ENCODE measurements around the gene ADRA2B. TPM values are rescaled to one million over a fixed set of nuclear protein-coding genes. Genes with fewer than 3 reads are reported as not detected.

Gene ADRA2B
- total RNA-seq, 1 experiment from 2014 or later, result 2.7 TPM

DNA sequence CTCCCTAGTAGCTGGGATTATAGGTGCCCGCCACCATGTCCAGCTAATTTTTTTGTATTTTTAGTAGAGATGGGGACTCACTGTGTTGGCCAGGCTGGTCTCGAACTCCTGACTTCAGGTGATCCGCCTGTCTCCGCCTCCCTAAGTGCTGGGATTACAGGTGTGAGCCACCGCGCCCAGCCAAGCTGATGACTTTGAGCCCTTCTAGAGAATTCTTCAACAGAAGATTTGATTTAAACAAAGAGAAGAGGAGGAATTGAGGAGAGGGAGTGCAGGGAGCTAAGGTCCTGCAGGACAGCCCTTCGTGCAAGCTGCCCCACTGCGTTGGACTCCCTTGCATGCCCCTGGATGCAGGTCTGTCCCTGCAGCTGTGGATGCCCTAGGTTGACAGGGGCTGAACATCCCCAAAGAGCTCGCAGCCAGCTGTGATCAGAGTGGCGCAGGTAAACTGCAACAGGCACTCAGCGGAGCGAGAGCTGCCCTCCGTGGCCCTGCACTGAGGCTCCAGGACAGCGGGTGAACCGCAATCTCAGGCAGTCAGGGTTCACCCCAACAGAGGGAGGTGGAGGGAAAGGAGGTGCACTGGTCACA is 13.7 kb downstream of the ADRA2B start:
- Histone ChIP-seq H3K4me1 (ENCODE audit: insufficient read depth, low read length) (no peaks in the 10 kb centered on the region; the same call in 1 of the 2 replicates), H4K91ac (ENCODE audit: insufficient read length, low read depth, low read length) (no peak overlapping the region)
- peak; percentile 26 for DNase-seq

More for the DNA sequence above, 13.7 kb downstream of the ADRA2B start:
- TF ChIP-seq, protein P1, sequence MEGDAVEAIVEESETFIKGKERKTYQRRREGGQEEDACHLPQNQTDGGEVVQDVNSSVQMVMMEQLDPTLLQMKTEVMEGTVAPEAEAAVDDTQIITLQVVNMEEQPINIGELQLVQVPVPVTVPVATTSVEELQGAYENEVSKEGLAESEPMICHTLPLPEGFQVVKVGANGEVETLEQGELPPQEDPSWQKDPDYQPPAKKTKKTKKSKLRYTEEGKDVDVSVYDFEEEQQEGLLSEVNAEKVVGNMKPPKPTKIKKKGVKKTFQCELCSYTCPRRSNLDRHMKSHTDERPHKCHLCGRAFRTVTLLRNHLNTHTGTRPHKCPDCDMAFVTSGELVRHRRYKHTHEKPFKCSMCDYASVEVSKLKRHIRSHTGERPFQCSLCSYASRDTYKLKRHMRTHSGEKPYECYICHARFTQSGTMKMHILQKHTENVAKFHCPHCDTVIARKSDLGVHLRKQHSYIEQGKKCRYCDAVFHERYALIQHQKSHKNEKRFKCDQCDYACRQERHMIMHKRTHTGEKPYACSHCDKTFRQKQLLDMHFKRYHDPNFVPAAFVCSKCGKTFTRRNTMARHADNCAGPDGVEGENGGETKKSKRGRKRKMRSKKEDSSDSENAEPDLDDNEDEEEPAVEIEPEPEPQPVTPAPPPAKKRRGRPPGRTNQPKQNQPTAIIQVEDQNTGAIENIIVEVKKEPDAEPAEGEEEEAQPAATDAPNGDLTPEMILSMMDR (conservative IDR thresholded peaks at IDR 0.05), result no peak
- H3K36me3 Mint-ChIP-seq (ENCODE audit: insufficient read depth in 1 of 3, low read depth in 3 of 3), result peaks cover 5 to 8% (median 7%) of the 10 kb centered on the region in 3 experiments; a peak in 5 of 7 replicates
- WGBS (ENCODE audit: extremely low coverage, insufficient read length, low lambda C conversion rate), result no CpG with 5 or more reads among the region's 15 CpGs
- peaks cover 12 to 33% of the 10 kb centered on the region in 2 experiments for H3K4me1 Mint-ChIP-seq
- H3K9me3 ChIP-seq (ENCODE audit: control insufficient read depth, low read depth, low read length), result no peaks in the 10 kb centered on the region
- no peaks in the 10 kb centered on the region for H3K23me2 ChIP-seq (ENCODE audit: insufficient read length, low read depth, low read length, poor library complexity, severe bottlenecking)
- H3K27ac Mint-ChIP-seq, result no peak overlapping the region
- H3K4me2 ChIP-seq (ENCODE audit: insufficient read depth, insufficient read length, low read length), result no peak overlapping the region
- H3K9me3 Mint-ChIP-seq, result peaks cover 9 to 11% of the 10 kb centered on the region in 2 experiments
- no peak overlapping the region for H3K4ac ChIP-seq (ENCODE audit: low read depth, low read length)
- no peak overlapping the region for H3K27ac ChIP-seq (ENCODE audit: insufficient read length, low read depth, low read length)
- H3K4me3 Mint-ChIP-seq, result no peak overlapping the region; a peak in 1 of 5 replicates
- H3T11ph ChIP-seq (ENCODE audit: low read length), result no peak overlapping the region
- H3K23ac ChIP-seq (ENCODE audit: insufficient read length, low read depth, low read length), result no peak overlapping the region
- H4K8ac ChIP-seq (replicated peaks; ENCODE audit: insufficient read length, low read depth, low read length), result no peak overlapping the region
- no peaks in the 10 kb centered on the region for H3K27me3 ChIP-seq (ENCODE audit: insufficient read depth, low read length)
- H3K18ac ChIP-seq (ENCODE audit: insufficient read length, low read depth, low read length), result no peak overlapping the region
- no peaks in the 10 kb centered on the region for H3K79me2 ChIP-seq (ENCODE audit: insufficient read depth, low read length)
- H2AFZ ChIP-seq (ENCODE audit: low read length), result no peak overlapping the region
- H2BK15ac ChIP-seq (ENCODE audit: low read depth, low read length), result no peak overlapping the region
- H2BK5ac ChIP-seq (ENCODE audit: insufficient read length, low read length), result no peak overlapping the region
- no peak overlapping the region for H2BK120ac ChIP-seq (ENCODE audit: low read depth, low read length, poor library complexity, severe bottlenecking)
- no peak overlapping the region for H2AK5ac ChIP-seq (ENCODE audit: insufficient read length, low read length)
- no peak overlapping the region for H4K5ac ChIP-seq (ENCODE audit: insufficient read length, low read depth, low read length)
- no peak overlapping the region for H3K56ac ChIP-seq (ENCODE audit: insufficient read length, low read depth, low read length)
- no peak overlapping the region for H2BK20ac ChIP-seq (ENCODE audit: low read depth, low read length, poor library complexity, severe bottlenecking)
- H3K14ac ChIP-seq (ENCODE audit: insufficient read depth, low read length), result no peak overlapping the region
- no peak overlapping the region for H3K9ac ChIP-seq (ENCODE audit: extremely low read depth, insufficient read length, low read length)
- no peaks in the 10 kb centered on the region for H4K20me1 ChIP-seq (ENCODE audit: control insufficient read depth, insufficient read depth, insufficient read length)
- no peaks in the 10 kb centered on the region for H3K79me1 ChIP-seq (ENCODE audit: insufficient read depth, low read depth, low read length, poor library complexity, severe bottlenecking)
- H3K27me3 Mint-ChIP-seq (ENCODE audit: low read depth), result peaks cover 5% of the 10 kb centered on the region
- no peak overlapping the region for H2BK12ac ChIP-seq (ENCODE audit: insufficient read length, low read depth, low read length)

Measured in H9 (cell line).